NCI-H82 (cell line): ENCODE data around the gene NFIA.
"Not testable (repeated sequence)": the region's sequence is repeated elsewhere in the genome, so short reads cannot be mapped to it uniquely, and the experiment has no call there.

Experiments
- DNase-seq: peaks from one replicate; lab custom pipeline; 2025; lab: John Stamatoyannopoulos, UW

The NFIA gene

DNA sequence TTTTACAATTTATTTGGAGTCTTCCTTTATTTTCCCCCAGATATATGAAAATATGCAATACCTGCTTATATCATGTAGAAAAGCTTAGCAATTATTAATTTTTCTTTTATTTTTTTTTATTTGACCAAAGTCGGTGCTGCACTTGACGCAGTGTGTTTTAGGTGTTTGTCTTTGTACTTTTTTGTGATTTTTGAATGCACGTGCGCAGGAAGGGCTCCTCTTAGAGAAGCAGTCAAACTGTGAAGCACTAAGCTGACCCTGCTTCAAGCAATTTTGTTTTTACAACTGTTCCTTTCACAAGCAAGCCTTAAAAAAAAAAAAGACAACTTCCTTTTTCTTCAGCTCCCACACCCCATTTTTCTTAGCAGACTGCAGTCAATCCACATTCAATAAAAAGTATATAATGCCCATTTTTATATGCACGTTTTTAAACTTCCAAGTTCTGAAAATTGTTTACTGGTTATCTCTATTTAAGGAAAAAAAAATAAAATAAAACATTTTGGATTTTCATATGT lies 375.2 kb downstream of the NFIA start:
- DNase-seq: no peak

DNA sequence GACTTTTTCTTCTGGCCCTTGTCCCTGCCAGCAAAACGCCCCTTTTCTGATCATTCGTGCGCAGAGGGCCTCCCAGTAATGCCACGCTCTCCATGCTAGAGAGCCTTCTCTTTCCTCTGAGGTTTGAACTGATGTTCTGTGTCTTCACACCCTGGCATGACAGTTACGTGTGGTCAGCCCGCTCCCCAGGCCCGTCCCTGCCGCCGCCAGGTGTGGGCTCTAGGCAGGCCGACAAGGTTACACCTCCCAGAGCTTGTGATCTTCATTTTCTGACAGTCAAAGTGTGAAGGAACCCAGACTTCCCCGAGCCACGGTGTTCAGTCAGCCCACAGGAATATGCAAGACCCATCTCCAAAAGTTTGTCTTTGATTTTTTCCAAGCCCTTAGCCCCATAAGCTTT lies 377.0 kb downstream of the NFIA start:
- DNase-seq: no peak

DNA sequence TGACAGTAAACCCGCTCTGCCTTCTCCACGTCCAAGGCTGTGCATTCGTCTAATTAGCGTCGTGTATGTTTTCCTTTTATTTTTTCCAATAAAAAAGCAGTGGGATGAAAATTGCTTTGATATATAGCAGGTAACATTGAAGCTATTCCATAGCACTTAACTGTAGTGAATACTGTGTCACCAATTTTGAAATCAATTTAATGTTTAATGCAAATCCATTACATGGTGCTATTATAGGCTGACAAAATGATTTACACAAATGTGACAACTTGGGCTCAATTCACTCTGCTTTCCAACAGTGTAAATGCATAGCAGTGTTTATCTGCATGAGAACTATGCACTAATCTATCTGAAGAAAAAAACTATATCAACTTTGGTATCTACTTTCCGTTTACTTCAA lies 377.8 kb downstream of the NFIA start:
- no peak for DNase-seq

DNA sequence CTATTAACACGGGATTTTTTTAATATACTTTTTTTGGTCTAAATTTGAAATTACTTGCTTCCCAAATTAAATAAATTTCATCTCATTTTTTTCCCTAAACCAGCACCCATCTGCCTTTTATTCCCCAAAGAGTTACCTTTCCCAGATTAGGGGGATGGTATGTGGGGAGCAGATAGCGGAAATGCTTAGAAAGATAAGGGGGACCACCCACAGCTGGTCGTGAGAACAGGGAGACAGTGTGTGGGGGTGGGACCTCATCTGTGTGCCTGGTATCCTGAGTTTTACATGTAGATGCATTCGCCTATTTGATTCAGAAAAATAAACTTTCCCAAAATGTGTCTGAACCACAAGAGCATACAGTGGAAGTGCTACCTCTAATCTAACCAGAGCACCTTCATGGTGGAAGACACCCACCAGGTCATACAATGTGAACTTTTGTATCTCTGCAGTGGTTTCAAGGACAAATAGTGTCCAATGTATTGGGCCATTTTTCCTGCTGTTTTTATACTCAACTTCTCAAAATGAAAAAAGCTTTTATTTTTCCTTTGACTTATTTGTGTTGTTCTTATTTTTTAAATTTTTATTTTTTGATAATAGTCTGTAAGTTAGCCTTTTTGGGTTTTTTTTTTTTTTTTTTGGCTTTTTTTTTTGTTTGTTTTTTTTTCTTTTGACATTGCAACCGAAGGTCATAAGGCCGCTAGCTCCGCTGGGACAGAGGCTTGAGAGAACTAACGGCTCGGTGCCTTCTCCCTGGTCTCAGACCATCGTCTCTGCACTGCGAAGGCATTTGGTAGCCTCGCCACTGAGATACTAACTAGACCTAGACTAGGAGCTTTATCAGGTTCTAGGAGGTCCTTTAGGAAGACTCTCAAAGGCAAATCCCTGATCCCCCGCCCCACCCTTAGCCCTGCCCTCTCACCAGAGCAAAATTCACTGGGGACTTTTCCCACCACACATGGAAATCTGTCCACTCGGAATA lies 379.3 kb downstream of the NFIA start:
- DNase-seq: no peak

DNA sequence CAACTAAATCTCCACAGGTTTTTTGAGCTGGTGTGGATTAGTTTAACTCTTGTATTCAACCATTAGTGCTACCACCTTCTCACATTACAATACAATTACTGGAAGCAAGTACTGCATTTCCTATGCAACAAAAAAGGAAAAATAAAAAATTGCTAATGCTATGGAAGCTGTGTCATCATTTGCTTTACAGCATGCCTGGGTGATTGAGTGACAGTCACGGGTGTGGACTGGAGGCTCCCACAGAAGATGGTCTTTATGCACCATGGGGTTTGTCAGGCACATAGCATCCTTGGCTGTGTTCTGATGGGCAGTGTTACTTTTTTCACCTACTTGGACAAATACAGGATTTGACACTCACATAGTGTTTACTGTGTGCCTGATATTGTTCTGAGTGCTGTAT lies 380.3 kb downstream of the NFIA start:
- DNase-seq: no peak

DNA sequence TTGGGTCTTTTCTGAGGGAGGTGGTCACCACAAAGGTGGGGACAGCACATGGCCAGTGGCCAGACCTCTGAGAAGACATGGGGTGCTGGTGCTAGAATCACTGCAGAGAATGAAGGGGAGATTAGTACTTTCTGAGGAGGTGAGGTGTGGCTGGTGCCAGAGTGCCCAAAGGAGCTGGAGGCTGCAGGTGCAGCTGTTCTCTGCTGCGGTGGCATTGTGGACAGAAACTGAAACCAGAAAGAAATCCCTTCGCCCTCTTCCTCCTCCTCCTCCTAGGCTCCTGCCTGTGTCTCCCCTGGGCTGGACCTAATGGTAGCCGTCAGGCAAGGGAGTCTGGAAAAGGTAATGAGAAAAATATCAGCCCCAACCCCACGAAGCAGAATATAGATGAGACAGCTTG lies 380.9 kb downstream of the NFIA start:
- no peak for DNase-seq

DNA sequence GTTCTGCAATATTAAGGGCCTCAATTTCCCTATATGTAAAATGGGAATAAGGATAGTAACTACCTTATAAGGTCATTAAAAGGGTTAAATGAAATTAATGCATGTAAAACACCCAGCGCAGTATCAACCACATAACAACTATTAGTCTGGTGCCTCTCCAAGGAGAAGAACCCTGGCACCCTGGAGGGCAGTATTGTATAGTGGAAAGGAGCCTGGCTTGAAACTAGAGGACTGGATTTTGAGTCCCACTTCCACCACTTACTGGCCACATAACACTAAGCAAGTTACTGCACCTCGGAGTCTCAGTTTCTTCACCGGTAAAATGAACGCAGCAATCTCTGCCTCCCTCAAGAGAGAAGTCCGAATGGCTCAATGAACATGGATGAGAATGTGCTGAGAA lies 385.5 kb downstream of the NFIA start:
- DNase-seq: not testable (repeated sequence)

DNA sequence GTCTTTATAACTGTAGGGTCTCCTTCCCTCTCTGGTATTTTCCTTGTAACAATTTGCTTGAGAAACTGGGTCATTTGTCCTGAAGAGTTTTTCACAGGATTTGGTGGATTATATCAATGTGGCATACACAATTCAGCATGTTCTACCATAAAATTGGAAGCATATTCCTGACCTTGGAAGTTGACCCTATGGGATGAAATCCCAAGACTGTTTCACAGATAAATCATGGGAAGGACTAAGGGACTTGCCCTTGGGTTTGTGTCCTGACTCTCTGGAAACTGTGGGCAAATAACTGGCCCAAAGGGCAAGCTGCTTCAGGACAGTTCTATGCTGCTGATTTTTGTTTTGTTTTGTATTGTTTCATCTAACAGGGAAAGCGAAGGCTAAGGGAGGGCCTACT lies 387.0 kb downstream of the NFIA start:
- no peak for DNase-seq

DNA sequence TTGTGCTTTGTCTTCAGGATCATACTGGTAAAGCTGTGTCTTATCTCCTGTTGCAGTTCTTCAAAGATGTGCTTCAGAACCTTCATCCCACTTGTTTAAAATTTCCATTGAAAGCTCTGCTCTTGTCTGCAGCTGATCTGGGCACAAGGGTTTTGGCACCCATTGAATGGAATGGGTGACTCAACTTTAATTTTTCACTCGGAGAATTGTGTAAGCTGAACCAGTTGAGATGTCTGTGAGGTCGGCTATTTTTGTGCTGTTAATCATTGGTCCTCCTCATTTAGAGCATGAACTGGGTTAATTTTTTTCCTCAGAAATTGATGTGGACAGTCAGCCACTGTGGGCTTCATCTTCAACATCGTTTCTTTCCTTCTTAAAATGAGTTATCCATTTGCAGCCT lies 390.5 kb downstream of the NFIA start:
- DNase-seq: no peak

DNA sequence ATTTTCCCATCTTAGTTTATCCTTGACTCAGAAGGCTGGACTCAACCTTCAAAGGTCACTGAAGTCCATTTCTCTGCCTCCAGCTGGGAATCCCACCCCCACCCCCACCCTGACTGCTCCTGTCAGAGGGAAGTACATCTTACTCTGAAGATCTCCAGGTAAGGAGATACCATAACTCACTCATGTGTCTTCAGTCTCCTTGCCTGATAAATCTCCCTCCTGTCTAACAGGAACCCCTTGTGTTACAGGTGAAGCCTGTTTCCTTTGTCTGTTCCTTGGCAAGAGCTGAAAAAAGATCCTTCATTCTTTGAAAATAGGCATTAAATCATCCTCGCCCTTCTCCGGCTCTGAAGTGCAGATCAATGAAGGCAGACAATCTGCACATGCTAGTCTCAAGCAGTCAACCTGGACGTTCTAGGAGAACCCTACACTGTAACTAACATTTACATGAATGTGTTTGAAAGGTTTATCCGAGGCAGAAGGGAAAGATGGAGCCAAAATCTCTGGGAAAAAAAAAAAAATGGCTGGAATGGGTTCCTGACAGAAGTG lies 392.0 kb downstream of the NFIA start:
- no peak for DNase-seq

DNA sequence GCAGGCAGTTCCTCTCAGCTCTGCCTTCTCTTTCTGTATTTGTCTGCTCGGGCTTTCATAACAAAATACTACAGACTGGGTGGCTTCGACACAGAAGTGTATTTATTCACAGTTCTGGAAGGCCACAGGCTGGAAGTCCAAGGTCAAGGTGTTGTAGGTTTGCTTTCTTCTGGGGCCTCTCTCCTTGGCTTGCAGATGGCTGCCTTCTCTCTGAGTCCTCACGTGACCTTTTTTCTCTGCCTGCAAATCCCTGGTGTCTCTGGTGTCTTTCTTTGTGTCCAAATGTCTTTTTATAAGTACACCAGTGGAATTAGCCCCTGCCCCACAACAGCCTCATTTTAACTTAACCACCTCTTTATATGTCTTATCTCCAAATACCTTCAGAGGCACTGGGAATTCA lies 392.6 kb downstream of the NFIA start:
- DNase-seq: no peak

DNA sequence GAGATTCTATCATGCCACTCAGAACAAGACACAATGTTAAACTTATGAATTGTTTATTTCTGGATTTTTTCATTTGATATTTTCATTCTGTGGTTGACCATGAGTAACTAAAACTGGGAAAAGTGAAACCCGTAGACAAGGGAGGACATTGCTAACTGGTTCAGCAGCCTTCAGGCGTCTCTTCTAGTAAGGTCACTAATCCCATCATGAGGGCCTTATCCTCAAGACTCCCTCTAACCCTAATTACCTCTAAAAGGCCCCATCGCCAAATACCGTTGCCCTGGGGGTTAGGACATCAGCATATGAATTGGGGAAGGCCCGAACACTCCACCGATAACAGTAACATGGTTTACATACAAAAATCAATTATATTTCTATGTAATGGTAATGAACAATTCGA lies 394.9 kb downstream of the NFIA start:
- peak; percentile 50 for DNase-seq

DNA sequence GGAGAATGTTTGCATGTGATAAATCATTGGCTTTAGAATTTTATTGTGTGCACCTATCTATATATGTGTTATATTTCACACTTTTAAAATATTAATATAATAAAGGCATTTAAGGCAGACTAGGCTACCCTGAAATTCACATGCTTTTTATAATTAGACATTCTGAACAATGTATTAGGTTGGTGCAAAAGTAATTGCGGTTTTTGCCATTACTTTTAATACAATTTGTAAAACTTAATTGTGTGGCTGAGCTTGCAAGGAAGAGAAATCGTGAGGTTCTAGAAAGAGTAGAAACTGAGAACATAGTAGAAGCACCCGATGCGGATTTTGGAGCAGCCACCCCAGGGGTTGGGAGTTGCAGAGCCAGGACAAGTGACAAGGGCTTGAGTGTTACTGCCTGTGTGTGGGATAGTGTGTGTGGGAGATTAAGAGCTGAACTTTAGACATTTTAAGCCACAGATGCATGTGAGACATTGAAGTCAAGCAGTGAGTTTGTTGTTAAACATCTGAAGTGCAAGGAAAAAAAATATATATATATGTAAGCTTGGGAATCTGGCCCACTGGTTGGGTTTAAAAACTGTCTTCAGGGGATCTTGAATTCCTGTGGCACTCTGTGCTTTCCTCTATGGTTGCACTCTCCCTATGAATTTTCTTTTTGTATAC lies 398.0 kb downstream of the NFIA start:
- DNase-seq: no peak

DNA sequence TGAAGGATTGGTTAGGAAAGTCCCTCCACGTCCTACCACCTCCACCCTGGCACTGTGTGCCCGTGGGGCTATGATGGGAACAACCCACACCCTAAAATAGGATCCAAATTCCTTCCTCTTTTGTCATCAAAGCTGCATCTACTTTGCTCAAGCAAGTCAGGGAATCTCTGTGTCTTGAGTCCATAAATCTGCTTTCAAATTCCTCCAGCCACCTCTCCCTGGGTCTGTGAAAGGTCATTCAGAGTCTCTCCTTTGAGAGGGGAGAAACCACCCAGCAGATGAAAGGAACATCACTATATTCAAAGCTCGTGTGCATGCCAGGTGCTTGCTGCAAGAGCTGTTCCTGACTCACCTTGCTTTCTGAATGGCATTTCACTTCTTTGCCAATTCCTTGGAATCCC lies 399.0 kb downstream of the NFIA start:
- DNase-seq: no peak

DNA sequence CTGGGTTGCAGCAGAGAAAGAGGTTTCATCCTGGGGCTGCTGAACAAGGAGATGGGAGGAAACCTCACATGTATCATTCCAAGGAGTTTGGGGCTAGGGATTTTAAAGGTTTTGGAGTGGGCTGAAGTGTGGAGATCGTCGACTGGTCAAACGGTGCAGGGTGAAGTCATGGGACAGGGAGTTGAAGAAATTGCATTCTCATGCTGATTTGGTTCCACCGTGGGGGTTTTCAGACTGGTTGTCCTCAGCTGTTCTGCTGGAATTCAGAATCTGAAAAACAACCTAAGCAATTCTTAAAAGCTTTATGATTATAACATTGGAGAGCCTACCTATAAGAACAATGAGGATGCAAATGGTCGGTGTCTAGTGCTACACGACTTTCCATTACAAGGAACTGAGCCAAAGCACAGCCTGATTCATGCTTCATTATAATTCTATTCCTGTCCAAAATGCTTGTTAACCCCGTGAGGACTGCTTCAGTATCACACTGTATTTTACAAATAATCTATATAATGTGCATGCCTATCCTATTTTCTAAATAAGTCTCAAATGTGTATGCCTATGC lies 399.9 kb downstream of the NFIA start:
- DNase-seq: no peak

DNA sequence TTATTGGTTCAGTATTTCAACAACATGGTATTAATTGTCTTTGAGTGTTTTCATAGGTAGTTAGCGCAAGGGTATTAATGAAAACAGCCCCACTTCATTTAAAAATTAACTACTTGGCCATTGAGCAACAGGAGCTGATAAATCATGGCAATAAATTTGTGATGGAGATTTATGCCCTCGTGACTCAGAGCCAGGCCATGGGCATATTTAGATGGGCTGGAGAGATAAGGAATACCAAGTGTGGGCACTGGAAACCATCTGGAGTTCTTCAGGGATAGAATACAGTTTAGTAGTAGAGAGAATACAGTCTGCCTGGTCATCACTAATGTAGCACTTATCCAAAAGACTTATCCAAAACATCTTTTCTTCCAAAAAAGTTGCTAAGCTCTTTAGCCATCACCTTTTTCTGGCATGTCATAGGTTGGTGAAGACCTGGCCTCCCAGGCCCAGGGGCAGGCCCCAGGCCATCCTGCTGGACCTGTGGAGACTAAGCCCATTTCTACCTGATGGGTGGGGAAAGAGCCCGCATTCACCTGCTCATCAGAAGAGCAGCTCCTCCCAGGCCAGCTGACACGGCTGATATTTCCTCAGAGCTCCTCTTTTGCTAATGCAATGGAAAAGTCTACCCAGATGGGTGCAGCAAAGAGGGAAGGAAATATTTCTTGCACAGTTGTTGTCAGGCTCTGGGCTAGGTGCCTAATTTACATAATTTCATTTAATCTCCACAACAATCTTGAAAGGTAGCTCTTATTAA lies 404.6 kb downstream of the NFIA start:
- DNase-seq: no peak

DNA sequence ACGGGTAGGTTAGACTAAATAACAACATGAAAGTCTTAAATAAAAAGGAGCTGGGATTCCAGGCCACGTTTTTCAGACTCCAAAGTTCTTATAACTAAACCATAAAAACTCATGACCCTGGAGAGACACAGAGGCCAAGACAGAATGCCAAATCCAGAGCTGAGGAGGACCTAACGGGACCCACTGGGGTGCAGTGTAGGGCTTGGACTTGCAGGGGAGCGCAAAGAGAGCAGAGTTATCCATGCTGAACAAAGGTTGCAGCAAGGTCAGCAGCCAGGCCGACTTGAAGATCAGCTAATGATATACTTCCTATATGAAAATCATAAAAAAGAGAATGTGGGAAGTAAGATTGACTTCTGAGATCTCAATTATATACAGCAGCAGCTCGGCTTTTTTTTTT lies 405.4 kb downstream of the NFIA start:
- DNase-seq: no peak

DNA sequence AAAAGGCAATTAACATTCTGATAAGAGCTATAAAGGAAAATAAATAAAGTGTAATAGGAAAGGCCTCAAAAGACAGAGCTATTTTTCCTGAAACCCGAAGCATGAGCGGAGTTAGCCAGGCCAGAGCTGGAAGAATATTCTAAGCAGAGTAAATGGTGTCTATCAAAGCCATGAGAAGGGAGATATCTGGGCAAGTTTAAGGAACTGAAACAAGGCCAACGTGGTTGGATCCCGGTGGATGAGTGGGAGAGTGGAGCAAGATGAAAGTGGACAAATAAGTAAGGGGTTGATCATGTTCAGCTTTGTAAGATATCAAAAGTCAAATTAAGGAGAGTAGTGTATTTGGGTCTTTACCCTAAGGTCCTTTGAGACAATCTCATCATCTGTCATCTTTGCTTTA lies 408.6 kb downstream of the NFIA start:
- DNase-seq: no peak

DNA sequence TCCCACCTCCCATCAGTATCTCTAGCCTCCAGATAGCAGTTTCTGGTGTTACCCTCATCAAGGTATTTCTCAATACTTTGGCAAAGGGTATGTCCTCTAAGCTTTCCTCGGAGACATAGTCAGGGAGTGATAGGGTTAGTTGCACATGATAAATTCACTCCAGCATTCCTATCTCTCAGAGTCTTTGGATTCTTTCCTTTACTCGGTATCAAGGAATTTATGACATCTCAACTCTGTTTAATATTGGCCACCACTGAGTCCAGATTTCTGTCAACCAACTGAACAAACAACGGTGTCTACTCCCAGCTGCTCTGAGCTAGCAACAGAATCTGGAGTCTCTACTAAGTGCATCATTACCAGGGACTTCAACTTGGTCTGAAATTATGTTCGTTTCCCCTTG lies 409.1 kb downstream of the NFIA start:
- DNase-seq: no peak

DNA sequence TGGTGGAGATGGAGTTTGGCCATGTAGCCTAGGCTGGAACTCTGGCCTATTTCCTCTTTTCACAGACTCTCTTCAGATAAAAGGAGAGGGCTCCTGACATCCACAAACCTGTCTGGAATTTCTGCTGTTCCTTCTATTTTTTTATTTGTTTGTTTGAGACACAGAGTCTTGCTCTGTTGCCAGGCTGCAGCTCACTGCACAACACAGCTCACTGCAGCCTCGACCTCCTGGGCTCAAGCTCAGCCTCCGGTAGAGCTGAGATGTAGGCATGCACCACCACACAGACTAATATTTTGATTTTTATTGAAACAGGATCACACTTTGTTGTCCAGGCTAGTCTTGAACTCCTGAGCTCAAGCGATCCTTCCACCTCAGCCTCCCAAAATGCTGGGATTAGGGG lies 411.6 kb downstream of the NFIA start:
- no peak for DNase-seq

DNA sequence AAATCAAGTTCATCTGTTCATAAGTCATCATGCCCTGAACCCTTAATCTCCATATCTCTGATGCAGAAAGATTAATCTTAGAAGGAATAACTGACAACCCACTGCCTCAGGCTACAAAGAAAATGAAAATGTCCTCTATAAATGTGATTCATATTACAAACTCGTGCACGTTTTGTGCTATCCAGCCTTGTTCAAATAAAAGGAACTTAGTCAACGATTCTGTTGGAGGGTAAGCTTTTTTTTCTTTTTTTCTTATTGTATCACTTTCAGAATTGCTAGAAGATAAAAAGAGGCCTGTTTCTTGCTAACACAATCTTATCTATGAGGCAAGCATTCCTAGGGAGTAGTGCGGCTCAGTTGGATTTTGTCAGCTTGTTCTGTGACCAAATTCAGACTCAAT lies 414.1 kb downstream of the NFIA start:
- DNase-seq: no peak

DNA sequence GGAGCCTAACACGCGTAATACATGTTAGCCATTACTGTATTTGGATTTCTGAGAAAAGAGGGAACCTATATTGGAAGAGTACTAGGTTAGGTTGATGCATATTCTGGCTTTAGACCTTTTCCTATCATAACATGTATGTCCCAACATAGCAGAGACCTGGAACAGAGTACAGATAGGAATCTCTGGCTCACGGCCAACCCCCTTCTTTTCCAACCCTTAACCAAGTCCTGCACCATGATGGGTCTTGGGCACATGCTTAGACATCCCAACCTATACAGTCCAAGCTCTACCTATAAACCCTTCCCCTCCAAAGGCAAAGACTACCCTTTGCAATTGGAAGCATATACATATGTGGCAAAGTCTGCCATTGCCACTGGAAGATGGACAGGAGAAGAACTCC lies 414.7 kb downstream of the NFIA start:
- DNase-seq: no peak
